Measurements from ENCODE around the gene CDC27.
"Not testable (repeated sequence)": the region's sequence is repeated elsewhere in the genome, so short reads cannot be mapped to it uniquely, and the experiment has no call there.

CDC27 gene

DNA sequence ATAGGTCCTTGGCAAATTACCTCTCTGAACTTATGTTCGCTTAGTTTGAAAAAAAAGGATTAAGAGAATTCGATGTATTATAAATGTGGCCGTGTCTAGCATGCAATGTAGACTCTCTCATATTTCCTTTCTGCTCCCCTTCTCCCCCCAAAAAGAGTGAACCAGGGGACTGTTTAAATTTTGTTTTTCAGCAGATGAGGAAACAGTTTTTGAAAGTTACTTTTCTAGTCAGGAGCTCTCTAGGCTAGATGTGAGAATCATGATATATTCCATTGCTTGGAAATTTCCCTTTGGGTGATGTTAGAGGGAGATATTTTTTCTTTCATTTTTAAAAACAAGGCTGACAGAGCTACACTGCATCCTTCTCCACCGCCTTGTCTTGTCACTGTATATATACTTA, 1.1 kb upstream of the CDC27 start:
- no peak for DNase-seq

GRCh38 chr17:47189732-47190237, 690 bp upstream of the CDC27 start:
- DNase-seq: no peak

DNA sequence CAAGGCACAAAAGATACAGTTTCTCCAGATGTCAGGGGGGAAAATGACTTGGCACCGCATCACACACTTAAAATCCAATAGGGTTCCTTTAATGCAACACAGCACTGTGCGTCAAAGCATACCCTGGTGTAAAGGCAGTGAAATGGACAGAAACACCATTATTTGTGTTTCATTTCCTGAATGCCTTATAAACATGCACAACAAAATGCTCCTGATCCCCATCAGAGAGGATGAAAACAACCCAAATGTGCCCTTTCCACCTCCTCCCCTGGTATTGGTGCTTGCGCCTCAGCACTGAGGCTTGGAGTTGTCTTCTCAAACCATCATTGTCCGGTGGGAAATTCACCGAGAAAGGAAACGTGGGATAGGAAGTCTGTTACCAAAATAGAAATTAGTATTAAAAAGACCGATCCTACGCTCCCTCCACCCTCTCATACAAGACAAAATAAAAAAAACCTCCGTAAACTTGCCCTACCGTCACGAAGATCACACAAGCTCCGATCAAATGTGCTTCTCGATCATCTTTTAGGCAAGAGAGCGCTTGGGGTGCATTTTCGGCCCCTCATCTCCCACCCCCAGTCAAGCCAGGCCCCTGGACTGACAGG, 722 bp downstream of the CDC27 start:
- DNase-seq: peak; percentile 51

- DNase-seq: peak; percentile 55
Measured at GRCh38 chr17:47184681-47185080, 4.4 kb downstream of the CDC27 start.

DNA sequence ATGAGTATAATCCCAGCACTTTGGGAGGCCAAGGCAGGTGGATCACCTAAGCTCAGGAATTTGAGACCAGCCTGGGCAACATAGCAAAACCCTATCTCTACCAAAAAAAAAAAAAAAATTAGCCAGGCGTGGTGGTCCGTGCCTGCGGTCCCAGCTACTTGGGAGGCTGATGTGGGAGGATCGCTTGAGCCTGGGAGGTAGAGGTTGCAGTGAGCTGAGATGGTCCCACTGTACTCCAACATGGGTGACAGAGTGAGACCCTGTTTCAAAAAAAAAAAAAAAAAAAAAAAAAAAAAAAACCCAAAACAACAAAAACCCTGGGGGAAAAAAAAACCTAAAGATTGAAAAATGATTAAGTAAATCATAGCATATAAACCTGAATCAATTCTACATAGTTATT, 8.1 kb downstream of the CDC27 start:
- not testable (repeated sequence) for DNase-seq

GRCh38 chr17:47180337-47180736, 8.8 kb downstream of the CDC27 start:
- no peak for DNase-seq

DNA sequence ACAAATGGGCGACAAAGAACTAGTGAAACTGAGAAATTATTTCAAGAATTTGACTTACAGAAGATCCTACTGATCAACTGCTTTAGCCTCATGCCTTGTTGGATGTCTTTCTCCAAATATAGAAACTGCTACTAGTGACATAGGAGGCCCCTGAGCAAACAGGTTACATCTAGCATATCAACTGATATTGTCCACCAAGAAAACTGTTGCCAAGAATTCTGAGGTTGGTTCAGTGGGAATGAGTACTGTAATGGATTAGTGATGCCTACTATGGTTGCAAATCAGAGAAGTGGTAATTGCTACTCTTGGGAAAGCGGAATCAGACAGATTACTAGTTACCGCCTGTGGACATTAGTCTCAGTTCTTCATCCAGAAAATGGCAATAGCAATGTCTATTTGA, 10.0 kb downstream of the CDC27 start:
- DNase-seq: no peak

- no peak for DNase-seq
Measured at GRCh38 chr17:47177261-47177660, 11.8 kb downstream of the CDC27 start.

DNA sequence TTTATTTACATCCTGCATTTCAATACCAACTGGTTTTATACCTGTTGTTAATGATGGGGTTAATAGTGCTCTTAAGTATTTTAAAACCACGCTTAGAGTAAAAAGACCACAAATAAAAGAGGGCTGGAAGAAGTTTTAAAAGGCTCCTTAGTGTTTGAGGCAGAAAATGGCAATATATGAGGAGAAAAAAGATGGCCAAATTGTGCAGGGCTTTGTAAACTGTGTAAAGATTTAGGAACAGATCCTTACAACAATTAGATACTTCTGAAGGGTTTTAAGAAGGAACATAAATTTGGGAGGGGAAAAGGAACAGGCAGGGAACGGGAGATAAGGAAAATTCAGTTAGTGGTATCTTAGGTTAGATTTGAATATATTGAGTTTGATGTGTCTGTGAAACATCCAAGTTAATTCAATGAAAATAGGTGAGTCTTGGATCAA, 12.7 kb downstream of the CDC27 start:
- no peak for DNase-seq

DNA sequence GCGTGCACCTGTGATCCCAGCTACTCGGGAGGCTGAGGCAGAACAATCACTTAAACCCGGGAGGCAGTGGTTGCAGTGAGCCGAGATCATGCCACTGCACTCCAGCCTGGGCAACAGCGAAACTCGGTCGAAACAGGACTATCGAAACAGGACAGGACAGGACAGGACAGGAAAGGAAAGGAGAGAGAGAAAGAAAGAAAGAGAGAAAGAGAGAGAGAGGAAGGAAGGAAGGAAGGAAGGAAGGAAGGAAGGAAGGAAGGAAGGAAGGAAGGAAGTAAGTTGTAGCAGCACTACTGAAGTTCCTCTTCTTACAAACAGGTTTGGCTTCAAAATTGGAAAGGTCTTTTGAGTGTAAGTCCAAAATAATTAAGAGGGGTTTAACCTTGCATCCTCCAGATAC, 14.3 kb downstream of the CDC27 start:
- not testable (repeated sequence) for DNase-seq

DNA sequence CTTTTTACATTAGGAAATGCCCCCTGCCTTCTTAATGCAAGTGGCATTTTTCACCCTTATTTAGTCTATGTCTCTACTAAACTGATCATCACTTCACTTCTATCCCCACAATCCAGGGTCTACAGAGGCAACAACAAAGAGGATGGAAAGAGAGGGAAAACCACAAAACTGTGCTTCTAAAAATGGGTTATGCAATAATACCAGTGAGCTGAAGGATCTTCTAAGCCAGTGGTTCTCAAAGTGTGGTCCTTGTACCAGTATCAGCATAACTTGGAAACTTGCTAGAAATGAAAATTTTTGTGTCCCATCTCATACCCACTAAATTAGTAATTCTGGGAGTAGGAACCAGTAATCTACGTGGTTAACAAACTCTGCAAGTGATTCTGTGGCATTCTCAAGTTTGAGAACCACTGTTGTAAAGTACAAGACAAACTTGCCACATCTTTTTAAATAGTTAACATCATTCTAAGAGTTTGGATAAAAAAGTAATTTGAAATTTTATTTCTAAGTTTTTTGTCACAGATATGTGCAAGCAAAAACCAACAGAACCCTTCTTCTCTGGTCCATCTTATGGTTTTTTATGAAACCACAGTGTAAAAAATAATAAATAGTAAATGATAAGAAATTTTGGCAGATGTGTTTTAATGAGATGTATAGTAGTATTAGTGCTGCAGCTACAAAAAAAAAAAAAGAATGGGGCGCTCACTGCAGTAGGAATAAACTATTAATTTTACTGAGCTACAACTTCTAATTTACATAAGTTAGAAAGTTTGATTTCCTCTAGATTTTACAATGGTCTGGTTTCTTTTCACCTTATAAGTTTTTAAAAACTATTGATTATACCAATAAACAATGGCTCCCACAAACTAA, 16.2 kb downstream of the CDC27 start:
- peak; percentile 9 for DNase-seq

- no peak for DNase-seq
Measured at GRCh38 chr17:47170710-47171109, 18.4 kb downstream of the CDC27 start.

DNA sequence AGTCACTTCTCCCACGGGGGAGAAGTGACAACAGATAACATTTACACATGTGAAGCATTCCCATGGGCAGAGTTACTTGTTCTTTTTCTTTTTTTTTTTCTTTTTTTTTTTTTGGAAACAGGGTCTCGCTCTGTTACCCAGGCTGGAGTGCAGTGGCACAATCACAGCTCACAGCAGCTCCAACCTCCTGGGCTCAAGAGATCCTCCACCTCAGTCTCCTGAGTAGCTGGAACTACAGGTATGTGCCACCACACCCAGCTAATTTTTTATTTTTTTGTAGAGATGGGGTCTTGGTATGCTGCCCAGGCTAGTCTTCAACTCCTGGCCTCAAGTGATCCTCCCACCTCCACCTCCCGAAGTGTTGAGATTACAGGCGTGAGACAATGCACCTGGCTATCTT, 20.2 kb downstream of the CDC27 start:
- DNase-seq: not testable (repeated sequence)

DNA sequence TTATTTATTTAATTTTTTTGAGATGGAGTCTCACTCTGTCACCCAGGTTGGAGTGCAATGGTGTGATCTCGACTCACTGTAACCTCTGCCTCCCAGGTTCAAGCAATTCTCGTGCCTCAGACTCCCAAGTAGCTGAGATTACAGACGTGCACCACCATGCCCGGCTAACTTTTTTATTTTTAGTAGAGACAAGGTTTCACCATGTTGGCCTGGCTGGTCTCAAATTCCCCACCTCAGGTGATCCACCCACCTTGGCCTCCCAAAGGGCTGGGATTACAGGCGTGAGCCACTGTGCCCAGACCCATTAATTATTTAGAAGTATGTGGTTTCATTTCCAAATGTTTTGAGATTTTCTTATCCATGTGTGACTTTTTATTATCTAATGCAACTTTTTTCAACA, 22.2 kb downstream of the CDC27 start:
- not testable (repeated sequence) for DNase-seq

- no peak for DNase-seq
Measured at GRCh38 chr17:47165137-47165536, 24.0 kb downstream of the CDC27 start.

DNA sequence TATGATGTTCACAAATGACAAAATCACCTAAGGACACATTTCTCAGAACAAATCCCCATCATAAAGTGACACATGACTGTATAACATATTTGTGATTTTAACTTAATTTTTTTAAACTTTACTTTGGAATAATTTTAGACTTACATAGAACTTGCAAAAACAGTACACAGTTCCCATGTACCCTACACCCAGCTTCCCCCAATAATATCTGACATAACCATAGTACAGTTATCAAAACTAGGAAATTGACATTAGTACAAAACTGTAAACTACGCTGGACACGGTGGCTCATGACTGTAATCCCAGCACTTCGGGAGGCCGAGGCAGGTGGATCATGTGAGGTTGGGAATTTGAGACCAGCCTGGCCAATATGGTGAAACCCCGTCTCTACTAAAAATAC, 24.8 kb downstream of the CDC27 start:
- DNase-seq: no peak

- no peak for DNase-seq
Measured at GRCh38 chr17:47162013-47162622, 27.0 kb downstream of the CDC27 start.

- DNase-seq: no peak
Measured at GRCh38 chr17:47159315-47159714, 29.8 kb downstream of the CDC27 start.

- no peak for DNase-seq
Measured at GRCh38 chr17:47145351-47145750, 43.7 kb downstream of the CDC27 start.

- DNase-seq: no peak
Measured at GRCh38 chr17:47135235-47135634, 53.9 kb downstream of the CDC27 start.

GRCh38 chr17:47134354-47134753, 54.7 kb downstream of the CDC27 start:
- DNase-seq: not testable (repeated sequence)

- DNase-seq: no peak
Measured at GRCh38 chr17:47131761-47132160, 57.3 kb downstream of the CDC27 start.

- not testable (repeated sequence) for DNase-seq
Measured at GRCh38 chr17:47126835-47127234, 62.3 kb downstream of the CDC27 start.

- not testable (repeated sequence) for DNase-seq
Measured at GRCh38 chr17:47123262-47123661, 65.8 kb downstream of the CDC27 start.

Measured in fibroblast of skin of right biceps (primary cell).